Retinal pigment epithelial cell (primary cell): ENCODE measurements around the gene HCRTR2.
"Not testable (repeated sequence)": the region's sequence is repeated elsewhere in the genome, so short reads cannot be mapped to it uniquely, and the experiment has no call there.

ENCODE experiments used
- DNase-seq: peaks from one replicate; pipeline ENCODE4 v3.0.0-alpha.2; 2010; ENCODE audit warnings: low read depth
- H3K4me3 ChIP-seq: 2 replicates; pipeline ENCODE4 v1.5.1; 2011; ENCODE audit warnings: mild to moderate bottlenecking, low read length, control low read depth, moderate library complexity
- CTCF ChIP-seq: conservative IDR thresholded peaks from 2 replicates; pipeline ENCODE4 v1.5.1; 2011; ENCODE audit warnings: low read depth, low read length, control low read depth, inconsistent platforms

HCRTR2 gene

DNA sequence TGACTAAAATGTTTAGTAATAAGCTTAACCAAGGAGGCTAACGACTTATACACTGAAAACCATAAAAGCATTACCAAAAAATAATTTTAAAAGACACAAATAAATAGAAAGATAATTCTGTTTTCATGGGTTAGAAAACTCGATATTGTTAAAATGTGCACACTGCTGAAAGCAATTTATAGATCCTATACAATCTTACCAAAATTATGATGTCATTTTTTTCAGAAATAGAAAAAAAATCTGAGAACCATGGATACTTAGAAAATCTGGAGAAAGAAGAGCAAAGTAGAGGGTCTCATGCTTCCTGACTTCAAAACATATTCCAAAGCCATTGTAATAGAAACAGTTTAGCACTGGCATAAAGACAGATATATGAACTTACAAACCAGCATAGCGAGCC, 46.6 kb downstream of the HCRTR2 start:
- H3K4me3 ChIP-seq, result no peak overlapping the region
- TF ChIP-seq CTCF, result no peak
- no peak for DNase-seq

- no peak overlapping the region for H3K4me3 ChIP-seq
- no peak for DNase-seq
- no peak for TF ChIP-seq CTCF
Measured at GRCh38 chr6:55227862-55228261, 53.5 kb downstream of the HCRTR2 start.

DNA sequence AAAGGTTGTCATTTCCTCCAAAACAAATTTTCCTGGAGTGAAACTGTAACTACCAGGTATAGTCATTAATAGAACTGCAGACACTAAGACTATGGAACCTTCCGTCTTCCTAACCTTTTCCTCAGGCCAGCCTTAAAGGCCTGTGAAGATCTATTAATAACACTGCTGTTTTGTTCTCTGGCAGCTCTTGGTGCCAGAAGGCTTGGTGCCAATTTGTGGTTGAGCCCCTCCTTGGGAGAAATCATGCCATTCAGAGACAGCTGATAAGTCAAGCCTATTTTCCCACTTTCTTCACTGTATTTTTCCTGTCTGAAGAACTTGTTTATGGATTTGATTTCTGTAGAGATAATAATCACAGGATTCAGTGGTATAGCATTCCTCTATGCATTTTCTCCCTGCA, 64.8 kb downstream of the HCRTR2 start:
- H3K4me3 ChIP-seq, result no peak overlapping the region
- DNase-seq, result peak; percentile 93
- no peak for TF ChIP-seq CTCF

DNA sequence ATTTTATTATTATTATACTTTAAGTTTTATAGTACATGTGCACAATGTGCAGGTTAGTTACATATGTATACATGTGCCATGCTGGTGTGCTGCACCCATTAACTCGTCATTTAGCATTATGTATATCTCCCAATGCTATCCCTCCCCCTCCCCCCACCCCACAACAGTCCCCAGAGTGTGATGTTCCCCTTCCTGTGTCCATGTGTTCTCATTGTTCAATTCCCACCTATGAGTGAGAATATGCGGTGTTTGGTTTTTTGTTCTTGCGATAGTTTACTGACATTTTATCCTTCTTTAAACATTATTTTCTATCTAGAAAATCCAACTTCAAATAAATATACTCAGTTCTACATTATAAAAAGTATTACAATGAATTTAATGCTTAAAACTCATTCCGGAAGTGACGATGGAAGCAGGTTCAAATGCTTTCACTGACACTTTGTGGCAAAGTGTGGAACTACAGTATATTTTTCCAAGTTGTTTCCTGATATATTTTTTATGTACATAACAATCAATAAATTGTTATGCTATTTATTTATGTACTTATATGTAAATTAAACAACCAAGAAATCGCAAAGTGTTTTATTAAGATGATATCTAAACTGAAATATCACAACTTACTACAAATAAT, 66.8 kb downstream of the HCRTR2 start:
- TF ChIP-seq CTCF, result peak; percentile 61
- peak; percentile 10 for DNase-seq
- H3K4me3 ChIP-seq, result not testable (repeated sequence)

- DNase-seq, result no peak
- TF ChIP-seq CTCF, result no peak
- no peak overlapping the region for H3K4me3 ChIP-seq
Measured at GRCh38 chr6:55250400-55250799, 76.1 kb downstream of the HCRTR2 start.

- no peak overlapping the region for H3K4me3 ChIP-seq
- TF ChIP-seq CTCF, result no peak
- DNase-seq, result no peak
Measured at GRCh38 chr6:55255113-55255512, 80.8 kb downstream of the HCRTR2 start.

DNA sequence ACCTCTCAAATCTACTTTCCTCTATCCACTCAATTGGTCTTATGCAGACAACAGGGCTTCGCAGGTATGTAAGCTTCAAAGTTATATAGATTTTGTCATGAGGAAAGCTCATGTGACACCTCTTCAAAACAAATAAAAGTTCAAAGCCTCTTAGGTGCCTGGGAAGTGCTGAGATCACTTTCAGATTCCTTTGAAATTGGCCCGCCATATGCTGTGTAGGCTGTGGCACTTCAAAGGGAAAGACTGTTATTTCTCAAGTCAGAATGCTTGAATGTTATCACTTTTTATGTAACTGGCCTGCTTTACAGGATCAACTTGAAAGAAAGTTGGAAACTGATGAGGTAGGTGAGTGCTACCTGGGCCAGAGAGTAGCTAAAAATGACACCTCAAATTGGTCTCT, 85.9 kb downstream of the HCRTR2 start:
- TF ChIP-seq CTCF, result no peak
- no peak overlapping the region for H3K4me3 ChIP-seq
- no peak for DNase-seq
